ENCODE measurements around the gene OR2F1. TPM values are rescaled to one million over a fixed set of nuclear protein-coding genes. Genes with fewer than 3 reads are reported as not detected.
A peak's percentile ranks its signal among the peaks of the same experiment; 100 is the strongest.

Gene OR2F1
- total RNA-seq, 1 experiment from 2014 or later, result not detected

DNA sequence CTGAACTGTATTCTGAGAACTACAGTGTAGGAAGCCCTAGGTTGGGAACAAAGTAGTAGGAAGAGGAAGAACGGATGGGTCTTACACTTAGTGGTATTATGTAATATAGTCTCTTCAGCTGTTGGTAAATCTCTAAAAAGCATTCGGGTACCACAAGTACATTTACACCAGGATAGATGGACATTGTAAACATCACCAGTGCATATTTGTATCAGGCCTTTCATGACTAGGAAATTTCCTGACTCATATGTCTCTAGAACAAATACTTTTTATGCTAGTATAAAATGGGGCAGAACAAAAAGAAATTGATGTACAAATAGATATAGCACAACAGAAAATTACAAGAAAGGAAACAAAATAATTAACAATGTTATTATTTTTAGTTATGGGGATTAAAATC is 23.9 kb downstream of the OR2F1 start:
- no peaks in the 10 kb centered on the region for H3K27me3 ChIP-seq
- no peaks in the 10 kb centered on the region for H3K36me3 ChIP-seq
- H3K9me3 ChIP-seq (replicated peaks), result no peaks in the 10 kb centered on the region
- peaks cover 12% of the 10 kb centered on the region for H3K4me1 ChIP-seq
- H3K27ac ChIP-seq, result no peak overlapping the region
- no peak for DNase-seq
- no peak overlapping the region for H3K4me3 ChIP-seq

DNA sequence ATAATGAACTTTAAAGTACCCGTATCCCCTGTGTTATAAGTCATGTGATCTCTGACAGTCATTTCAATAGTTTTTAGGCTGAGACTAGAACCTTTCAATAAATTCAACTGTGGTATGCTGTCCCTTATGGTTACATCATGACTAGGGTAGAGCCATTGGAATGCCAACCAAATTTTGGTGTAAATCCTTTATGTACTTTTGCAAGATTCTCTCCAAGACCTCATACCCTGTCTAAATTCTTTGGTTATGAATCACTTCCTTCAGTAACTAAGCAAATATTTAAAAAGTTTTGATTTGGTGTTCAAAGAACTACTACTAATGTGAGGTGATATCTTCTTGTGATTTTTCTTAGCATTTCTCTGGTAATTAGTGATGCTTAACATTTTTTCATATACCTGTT is 24.7 kb downstream of the OR2F1 start:
- H3K4me3 ChIP-seq, result no peak overlapping the region
- 0 out of 2 replicates have a peak overlapping the region, but pooled peaks have one; percentile 6 for H3K27ac ChIP-seq
- H3K36me3 ChIP-seq, result no peaks in the 10 kb centered on the region
- DNase-seq, result peak in 1 of 2 experiments; percentile 10
- no peaks in the 10 kb centered on the region for H3K27me3 ChIP-seq
- peaks cover 12% of the 10 kb centered on the region for H3K4me1 ChIP-seq
- H3K9me3 ChIP-seq (replicated peaks), result no peaks in the 10 kb centered on the region; the same call in 1 of the 2 replicates

DNA sequence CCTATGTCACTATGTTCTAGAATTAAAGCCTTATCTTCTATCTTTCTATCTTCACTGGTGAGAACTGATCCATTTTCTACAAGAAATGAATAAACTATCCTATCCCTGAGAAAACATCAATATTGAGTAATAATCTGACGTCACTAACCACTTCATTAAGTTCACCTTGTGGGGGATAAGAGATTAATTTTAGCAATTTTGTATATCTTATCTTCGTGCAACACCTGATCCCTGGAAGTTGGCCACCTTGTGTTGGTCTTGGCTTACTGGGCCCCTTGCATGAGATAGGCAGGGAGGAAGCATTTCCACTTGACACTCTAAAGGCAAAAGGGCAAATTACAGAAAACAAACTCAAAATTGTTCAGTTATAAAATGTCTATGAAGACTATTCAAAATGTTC is 25.4 kb downstream of the OR2F1 start:
- Histone ChIP-seq H3K27me3 (no peaks in the 10 kb centered on the region), H3K4me1 (peaks cover 12% of the 10 kb centered on the region), H3K9me3 (replicated peaks) (no peaks in the 10 kb centered on the region; the same call in 1 of the 2 replicates), H3K27ac (0 out of 2 replicates have a peak overlapping the region, but pooled peaks have one; percentile 6), H3K4me3 (no peak overlapping the region), H3K36me3 (no peaks in the 10 kb centered on the region)
- DNase-seq, result no peak

DNA sequence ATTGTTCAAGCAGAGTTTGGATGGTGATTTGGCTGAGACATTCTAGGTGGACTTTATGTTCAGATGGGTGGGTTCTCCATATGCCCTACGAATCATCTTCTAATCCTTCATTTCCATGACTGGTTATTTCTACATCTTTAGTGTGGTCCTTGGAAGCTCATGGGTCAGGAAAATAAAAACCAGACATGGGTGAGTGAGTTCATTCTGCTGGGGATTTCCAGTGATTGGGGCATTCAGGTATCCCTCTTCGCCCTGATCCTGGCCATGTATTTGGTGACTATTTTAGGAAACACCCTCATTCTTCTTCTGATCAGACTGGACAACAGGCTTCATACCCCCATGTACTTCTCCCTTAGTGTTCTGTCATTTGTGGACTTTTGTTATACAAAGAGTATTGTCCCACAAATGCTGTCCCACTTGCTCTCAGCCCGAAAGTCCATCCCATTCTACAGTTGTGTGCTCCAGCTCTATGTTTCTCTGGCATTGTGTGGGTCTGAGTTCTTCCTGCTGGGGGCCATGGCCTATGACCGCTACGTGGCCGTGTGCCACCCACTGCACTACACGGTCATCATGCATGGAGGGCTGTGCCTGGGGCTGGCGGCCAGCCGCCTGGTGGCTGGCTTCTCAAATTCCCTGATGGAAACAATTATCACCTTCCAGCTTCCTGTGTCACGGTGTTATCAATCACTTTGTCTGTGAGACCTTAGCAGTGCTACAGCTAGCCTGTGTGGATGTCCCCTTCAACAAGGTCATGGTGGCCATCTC is 26.3 kb downstream of the OR2F1 start:
- Histone ChIP-seq H3K4me1 (peaks cover 12% of the 10 kb centered on the region), H3K4me3 (no peak overlapping the region), H3K9me3 (replicated peaks) (no peaks in the 10 kb centered on the region; the same call in 1 of the 2 replicates), H3K36me3 (no peaks in the 10 kb centered on the region), H3K27ac (no peak overlapping the region), H3K27me3 (no peaks in the 10 kb centered on the region)
- no peak for DNase-seq

DNA sequence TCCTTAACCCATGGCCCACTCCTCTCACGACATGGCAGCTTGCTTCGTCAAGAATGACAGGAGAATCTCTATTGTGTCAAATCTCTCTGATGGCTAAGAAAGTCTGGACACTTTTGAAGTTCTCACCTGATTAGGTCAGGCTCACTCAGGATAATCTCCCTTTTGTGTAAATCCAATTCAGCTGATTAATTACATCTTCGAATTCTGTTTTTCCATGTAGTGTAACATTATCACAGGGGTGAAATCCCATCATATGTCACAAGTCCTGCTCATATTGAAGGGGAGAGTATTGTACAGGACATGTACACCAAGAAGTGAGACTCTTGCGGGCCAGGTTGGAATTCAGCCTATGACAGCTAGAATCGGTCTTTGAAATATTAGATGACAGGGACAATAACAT is 29.3 kb downstream of the OR2F1 start:
- no peaks in the 10 kb centered on the region; the same call in 1 of the 2 replicates for H3K9me3 ChIP-seq (replicated peaks)
- no peak overlapping the region for H3K27ac ChIP-seq
- H3K4me1 ChIP-seq, result peaks cover 8% of the 10 kb centered on the region
- no peak overlapping the region for H3K4me3 ChIP-seq
- DNase-seq, result no peak
- no peaks in the 10 kb centered on the region for H3K36me3 ChIP-seq
- H3K27me3 ChIP-seq, result no peaks in the 10 kb centered on the region

DNA sequence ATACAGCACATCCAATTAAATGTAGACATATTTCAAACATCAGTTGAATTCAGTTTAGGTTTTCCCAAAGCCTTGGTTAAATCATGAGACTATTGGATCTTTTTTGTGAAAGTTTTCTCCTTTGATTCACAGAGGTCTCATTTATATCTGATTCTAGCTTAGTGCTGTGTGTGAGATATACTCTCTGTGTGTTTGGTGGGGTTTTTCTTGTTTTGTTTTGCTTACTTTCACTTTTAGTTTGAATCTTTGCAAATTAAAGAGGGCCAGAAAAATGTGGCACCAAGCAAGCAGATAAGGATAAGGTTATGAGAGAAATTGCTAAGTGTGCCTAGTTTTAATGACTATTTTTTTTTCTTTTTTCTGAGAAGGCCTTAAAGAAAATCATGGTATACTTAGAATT is 32.9 kb downstream of the OR2F1 start:
- Histone ChIP-seq H3K27ac (no peak overlapping the region), H3K4me3 (no peak overlapping the region), H3K9me3 (replicated peaks) (no peaks in the 10 kb centered on the region; the same call in 1 of the 2 replicates), H3K27me3 (no peaks in the 10 kb centered on the region), H3K36me3 (no peaks in the 10 kb centered on the region), H3K4me1 (no peaks in the 10 kb centered on the region)
- no peak for DNase-seq

DNA sequence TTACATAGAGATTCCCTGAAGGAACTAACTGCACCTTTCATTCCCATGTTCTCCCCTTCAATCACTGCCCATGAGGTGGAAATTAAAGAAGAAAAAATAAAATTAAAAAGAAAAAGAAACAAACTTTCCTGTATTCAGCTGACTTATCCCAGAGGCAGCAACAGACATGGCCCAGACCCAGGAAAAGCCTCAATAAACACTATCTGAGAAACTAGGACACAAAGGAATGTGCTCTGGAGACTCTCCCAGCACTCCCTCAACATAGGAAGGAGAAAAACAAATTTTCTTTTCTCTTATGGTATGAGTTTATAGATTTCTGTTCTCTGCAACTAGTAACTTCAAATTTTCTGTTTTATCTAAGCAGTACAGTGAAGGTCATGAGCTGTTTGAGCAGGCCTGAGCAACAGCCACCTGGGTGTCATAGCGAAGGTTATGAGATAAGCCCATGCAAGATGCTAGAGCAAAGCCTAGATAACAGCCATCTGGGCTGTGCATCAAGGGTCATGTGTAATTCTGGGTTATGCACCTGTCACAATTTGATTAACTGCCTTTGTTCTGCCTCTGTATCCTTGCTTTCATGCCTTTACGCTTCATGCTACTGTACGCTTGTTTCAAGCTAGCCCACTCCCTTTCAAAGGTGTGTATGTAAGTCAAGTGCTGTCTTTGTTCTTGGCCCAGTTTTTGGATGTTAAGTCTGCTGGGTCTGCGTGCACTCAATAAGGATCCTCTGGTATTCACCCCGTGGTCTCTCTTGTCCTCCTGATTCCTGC is 34.5 kb downstream of the OR2F1 start:
- H3K27me3 ChIP-seq, result no peaks in the 10 kb centered on the region
- H3K27ac ChIP-seq, result no peak overlapping the region
- H3K9me3 ChIP-seq (replicated peaks), result no peaks in the 10 kb centered on the region
- no peak overlapping the region for H3K4me3 ChIP-seq
- DNase-seq, result no peak
- no peaks in the 10 kb centered on the region for H3K36me3 ChIP-seq
- no peaks in the 10 kb centered on the region for H3K4me1 ChIP-seq

DNA sequence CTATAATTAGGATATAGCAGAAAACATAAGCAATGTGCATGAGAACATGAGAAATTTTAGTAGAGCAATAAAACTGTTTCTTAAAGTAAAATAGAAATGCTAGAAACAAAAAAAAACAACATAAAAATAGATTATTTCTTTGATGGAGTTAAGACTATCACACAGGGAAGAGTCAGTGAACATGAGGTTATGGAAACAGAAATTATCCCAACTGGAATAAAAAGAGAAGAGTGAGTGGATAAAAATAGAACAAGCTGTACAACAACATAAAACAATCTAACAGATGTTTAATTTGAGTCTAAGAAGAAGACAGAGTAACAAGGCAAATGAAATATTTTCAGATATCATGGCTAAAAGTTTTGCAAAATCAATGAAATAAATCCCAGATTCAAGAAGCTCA is 38.0 kb downstream of the OR2F1 start:
- Histone ChIP-seq H3K4me1 (no peaks in the 10 kb centered on the region), H3K27me3 (no peaks in the 10 kb centered on the region), H3K27ac (no peak overlapping the region), H3K9me3 (replicated peaks) (no peaks in the 10 kb centered on the region), H3K36me3 (no peaks in the 10 kb centered on the region), H3K4me3 (no peak overlapping the region)
- no peak for DNase-seq

DNA sequence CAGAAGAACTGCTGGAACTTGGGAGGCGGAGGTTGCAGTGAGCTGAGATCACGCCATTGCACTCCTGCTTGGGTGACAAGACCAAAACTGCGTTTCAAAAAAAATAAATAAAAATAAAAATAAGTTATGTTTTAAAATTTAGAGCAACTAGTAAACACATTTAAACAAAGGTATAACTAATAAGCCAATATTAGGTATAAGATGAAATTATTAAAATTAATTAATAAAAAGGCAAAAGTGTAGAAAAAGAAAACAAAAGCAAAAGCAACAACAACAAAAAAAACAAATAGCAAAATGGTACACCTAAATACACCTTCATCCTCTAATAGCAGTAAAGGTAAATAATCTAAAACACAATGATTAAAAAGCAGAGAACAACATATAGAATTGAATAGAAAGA is 39.3 kb downstream of the OR2F1 start:
- H3K4me1 ChIP-seq, result no peaks in the 10 kb centered on the region
- no peak for DNase-seq
- H3K27me3 ChIP-seq, result peaks cover 5% of the 10 kb centered on the region; the same call in 1 of the 2 replicates
- H3K36me3 ChIP-seq, result no peaks in the 10 kb centered on the region
- no peaks in the 10 kb centered on the region for H3K9me3 ChIP-seq (replicated peaks)
- H3K27ac ChIP-seq, result no peak overlapping the region
- H3K4me3 ChIP-seq, result no peak overlapping the region

DNA sequence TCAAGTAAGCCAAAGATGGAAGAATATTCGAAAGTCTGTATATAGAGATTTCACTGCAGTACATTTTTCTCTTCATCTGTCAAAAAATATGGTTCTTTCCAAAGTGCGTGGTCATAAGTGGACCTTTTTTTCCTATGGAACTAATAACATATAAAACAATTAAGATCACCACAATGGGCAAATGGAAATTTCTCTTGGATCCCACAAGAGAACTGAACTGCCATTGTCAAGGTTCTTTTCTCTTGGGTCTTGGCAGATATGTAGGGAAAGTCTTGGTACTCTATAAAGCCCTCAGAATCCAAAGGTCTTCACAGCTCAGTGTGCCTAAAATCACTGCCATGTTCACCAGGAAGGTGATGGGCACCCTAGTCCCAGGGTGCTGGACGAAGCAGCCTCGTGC is 45.4 kb downstream of the OR2F1 start, which contains the start of gene OR6B1:
Gene OR6B1, plus strand, starts transcription at position 301 of the 400 bp plus-strand sequence. CDS start 3,677 bp downstream, outside the sequence.
- DNase-seq, result no peak
- H3K4me3 ChIP-seq, result no peak within 1 kb of the TSS
- H3K36me3 ChIP-seq, result no peaks in the 10 kb centered on the region
- peaks cover 5% of the 10 kb centered on the region; the same call in 1 of the 2 replicates for H3K27me3 ChIP-seq
- no peaks in the 10 kb centered on the region for H3K9me3 ChIP-seq (replicated peaks)
- no peaks in the 10 kb centered on the region for H3K4me1 ChIP-seq
- no peak within 1 kb of the TSS for H3K27ac ChIP-seq

DNA sequence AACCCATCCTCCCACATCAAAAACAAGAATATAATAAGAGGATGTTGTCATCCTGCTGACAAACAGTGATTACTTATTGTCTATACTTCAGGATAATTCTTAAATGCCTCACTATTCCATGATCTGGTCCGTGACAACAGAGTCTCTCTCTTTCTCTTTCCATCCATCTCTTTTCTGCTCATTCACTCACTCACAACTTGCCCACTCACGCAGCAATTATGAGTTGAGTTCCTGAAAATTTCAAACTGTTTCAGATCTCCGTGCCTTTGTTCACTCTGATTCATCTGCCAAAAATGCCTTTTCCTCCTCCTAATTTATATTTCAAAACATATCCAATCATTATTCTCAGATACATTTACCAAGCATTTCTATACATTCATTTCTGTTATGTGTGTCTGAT is 46.9 kb downstream of the OR2F1 start:
- Histone ChIP-seq H3K9me3 (replicated peaks) (no peaks in the 10 kb centered on the region), H3K36me3 (no peaks in the 10 kb centered on the region), H3K4me1 (no peaks in the 10 kb centered on the region), H3K27ac (no peak overlapping the region), H3K4me3 (no peak overlapping the region), H3K27me3 (peaks cover 5% of the 10 kb centered on the region; the same call in 1 of the 2 replicates)
- no peak for DNase-seq

DNA sequence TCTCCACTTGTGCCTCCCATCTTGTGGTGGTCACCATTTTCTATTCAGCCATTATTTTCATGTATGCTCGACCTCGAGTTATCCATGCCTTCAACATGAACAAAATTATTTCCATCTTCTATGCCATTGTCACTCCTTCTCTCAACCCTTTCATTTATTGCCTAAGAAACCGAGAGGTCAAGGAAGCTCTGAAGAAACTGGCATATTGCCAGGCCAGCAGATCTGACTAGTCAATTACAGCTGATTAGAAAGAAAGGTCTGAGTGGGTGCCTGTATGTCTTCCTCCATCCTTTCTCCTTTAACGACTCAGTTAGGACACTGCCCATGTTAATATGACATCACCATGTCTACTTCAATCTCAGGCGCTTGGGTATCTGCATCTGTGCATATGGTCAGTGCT is 50.1 kb downstream of the OR2F1 start:
- Histone ChIP-seq H3K27ac (no peak overlapping the region), H3K4me3 (no peak overlapping the region), H3K36me3 (no peaks in the 10 kb centered on the region), H3K9me3 (replicated peaks) (no peaks in the 10 kb centered on the region), H3K27me3 (no peaks in the 10 kb centered on the region), H3K4me1 (no peaks in the 10 kb centered on the region)
- no peak for DNase-seq

DNA sequence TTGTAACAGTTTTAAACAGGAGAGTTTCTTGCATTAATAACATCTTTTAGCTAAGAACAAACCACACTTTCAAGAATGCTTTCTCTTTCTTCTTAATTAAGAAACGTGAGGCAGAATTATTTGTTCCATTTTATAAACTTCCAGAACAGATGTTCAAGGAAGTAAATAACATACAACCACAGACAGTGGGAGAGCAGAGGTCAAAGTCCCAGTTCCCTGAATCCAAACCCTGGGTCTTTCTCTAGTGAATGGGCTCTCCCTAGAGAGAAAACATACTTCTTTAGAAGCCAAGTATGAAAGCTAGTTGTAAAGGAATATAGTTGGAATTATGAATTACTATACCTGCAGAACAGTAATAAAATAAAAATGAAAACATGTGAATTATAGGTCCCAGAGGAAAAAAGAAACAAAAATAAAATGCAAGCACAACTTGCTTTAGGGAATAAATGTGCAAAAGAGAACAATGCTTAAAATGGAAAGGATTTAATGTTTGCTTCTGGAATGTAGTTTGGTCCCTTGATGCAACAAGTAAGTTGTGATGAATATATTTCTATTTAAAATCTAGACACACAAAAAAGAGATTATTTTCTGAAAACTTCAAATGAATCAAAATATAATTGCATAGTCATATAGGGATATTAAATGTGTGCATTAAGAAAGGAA is 51.5 kb downstream of the OR2F1 start:
- no peaks in the 10 kb centered on the region for H3K9me3 ChIP-seq (replicated peaks)
- no peak overlapping the region for H3K27ac ChIP-seq
- no peaks in the 10 kb centered on the region for H3K27me3 ChIP-seq
- H3K4me1 ChIP-seq, result no peaks in the 10 kb centered on the region
- H3K4me3 ChIP-seq, result no peak overlapping the region
- no peak for DNase-seq
- H3K36me3 ChIP-seq, result no peaks in the 10 kb centered on the region

DNA sequence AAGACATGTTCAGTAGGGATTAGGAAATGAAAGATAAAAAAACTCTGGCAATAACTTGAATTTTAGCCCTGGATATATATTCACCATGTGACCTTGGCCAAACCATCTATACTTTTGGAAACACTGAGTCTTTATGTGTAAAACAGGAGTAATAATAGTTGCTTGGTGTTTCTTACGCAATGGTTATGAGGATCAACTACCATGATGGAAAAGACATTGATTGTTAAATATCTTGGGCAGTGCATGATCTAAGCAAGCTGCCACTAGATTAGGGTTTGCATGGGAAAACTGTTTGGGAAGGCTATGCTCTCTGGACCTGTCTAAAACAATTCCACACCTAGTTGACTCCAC is 52.0 kb downstream of the OR2F1 start:
- H3K27me3 ChIP-seq, result no peaks in the 10 kb centered on the region
- H3K4me1 ChIP-seq, result no peaks in the 10 kb centered on the region
- no peaks in the 10 kb centered on the region for H3K36me3 ChIP-seq
- no peak overlapping the region for H3K4me3 ChIP-seq
- DNase-seq, result no peak
- H3K9me3 ChIP-seq (replicated peaks), result 0 out of 2 replicates have a peak, but pooled peaks cover 3% of the 10 kb centered on the region
- no peak overlapping the region for H3K27ac ChIP-seq

DNA sequence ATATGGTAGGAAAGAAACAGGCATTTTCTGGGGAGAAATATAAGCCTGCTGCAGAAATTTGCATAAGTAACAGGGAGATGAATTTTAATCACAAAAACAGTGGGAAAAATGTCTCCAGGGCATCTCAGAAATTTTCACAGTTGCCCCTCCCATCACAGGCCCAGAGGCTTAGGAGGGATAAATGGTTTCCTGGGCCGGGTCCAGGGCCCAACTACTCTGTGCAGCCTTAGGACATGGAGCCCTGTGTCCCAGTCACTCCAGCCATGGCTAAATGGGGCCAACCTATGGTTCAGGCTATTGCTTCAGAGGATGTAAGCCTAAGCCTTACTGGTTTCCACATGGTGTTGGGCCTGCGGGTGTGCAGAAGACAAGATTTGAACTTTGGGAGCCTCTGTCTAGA is 54.7 kb downstream of the OR2F1 start:
- H3K36me3 ChIP-seq, result no peaks in the 10 kb centered on the region
- H3K4me1 ChIP-seq, result no peaks in the 10 kb centered on the region
- no peaks in the 10 kb centered on the region for H3K27me3 ChIP-seq
- no peak overlapping the region for H3K27ac ChIP-seq
- H3K9me3 ChIP-seq (replicated peaks), result 0 out of 2 replicates have a peak, but pooled peaks cover 3% of the 10 kb centered on the region
- DNase-seq, result no peak
- H3K4me3 ChIP-seq, result no peak overlapping the region
